Activated CD8-positive, alpha-beta memory T cell treated with anti-CD3 and anti-CD28 coated beads for 24 hours (primary cell): ENCODE data around the gene ACTL8.
A peak's percentile ranks its signal among the peaks of the same experiment; 100 is the strongest.

Experiments used
- DNase-seq: peaks from one replicate; pipeline ENCODE4 v3.0.0-alpha.2; 2020

Gene ACTL8

DNA sequence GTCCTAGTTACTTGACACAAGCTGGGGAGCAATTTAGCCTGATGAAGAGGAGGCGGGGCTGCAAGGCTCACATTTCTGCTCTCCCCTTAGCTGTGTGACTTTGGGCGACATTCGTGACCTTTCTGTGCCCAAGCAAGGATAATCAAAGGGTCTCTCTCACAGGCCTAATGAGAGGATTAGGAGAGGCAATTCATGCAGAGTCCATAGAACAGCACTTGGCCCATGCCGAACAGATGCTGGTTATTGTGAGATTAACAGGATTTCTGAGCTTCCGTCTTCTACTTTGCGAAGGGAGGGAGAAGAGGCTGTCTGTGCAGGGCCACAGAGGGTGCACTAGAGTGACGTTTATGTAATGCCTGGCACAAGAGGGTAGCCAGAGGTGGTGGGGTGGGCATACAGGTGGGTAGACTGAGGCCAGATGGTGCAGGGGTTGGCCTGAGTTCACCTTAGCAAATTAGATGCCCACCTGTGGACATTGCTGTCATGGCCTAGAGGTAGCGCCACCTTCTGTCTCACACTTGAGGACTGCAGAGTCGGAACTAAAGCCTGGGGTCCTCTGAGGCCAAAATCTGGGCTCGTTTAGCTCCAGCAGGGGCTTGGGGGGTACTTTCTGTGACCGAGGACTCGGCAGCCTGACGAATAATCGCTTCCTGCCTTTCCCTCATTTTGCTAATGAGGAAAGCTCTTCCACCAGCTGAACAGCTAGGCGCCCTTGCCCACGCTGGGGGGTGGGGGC is 18.6 kb downstream of the ACTL8 start:
- no peak for DNase-seq

DNA sequence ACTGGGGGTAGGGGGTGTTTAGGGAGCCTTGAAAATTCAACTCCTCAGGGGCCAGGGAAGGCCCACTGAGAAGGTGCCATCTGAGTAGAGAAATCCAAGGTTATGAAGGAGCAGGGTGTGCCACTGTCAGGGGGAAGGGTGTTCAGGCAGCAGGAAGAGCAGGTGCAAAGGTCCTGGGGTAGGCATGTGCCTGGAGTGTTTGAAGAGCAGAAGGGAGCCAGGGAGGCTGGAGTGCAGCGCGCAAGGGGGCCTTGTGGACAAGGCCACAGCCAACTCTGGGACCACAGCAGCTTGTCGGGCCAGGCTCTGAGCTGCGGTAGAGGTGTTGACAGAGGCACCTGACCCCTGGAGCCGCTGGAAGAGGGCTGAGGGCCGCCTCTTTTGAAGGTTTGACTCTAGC is 19.3 kb downstream of the ACTL8 start:
- no peak for DNase-seq

DNA sequence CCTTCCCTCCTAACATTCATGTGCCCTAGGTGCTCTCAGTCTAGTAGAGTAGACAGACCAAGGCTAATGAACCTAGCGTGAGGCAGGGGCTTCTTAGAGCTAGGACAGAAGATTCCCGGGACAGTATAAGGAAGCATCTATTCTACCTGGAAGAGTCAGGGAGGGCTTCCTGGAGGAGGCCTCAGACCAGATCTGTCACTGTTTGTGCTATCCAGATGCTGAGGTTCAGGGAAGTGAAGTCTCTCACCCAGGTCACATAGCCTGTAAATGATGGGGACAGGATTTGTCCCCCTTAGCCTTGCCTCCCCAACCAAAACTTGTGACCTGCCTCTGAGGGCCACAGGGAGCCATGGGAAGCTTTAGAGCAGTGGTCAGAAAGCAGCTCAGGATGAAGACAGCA is 20.7 kb downstream of the ACTL8 start:
- DNase-seq: no peak

DNA sequence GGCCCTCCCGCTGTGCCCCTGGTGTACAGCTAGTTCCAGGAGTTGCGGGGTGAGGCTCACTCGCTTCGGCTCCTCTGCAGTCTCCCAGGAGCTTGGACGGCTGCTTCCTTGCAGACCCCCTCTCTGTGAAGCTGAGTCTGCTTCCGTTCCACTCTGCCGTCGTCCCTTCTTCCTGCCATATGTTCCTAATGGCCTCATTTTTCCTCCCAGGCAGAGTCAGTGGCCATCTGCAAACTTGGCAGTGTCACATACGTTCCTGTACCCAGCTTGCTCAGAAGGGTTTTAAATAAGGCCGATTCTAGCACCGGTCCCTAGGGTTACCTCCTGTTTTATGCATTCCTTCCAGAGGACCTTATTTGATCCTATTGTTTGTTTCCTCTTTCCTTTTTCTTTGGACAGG is 21.3 kb downstream of the ACTL8 start:
- no peak for DNase-seq

DNA sequence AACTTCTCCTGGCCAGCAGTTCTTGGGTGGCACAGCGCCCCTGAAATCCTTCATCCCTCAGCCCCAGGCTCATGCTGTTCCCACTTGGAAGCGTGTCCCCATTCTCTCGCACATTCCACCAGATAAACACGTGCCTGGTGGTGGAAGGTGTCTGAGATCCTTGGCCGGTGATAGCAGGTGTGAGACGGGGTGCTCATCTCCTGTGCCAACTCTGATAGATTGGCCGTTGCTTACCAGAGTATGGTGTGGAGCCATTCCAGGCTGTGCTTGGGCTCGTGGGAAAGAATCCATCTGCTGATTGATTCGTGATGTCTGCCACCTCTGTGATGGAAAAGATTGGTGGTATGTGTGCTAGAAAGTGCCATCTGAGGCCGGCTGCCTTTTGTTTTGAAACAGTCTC is 22.2 kb downstream of the ACTL8 start:
- DNase-seq: no peak

DNA sequence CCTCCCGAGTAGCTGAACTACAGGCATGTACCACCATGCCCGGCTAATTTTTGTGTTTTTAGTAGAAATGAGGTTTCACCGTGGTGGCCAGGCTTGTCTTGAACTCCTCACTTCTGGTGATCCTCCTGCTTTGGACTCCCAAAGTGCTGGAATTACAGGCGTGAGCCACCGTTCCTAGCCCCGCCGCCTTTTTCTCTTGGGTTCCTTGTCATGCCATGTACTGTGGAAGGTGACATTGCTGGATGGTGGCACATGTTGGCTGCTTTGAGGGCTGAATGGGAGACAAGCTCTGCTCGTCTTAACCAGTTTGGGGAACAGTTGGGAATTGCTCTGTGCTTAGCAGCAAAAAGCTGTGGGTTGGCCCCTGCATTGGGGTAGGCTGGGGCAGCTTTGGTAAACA is 22.7 kb downstream of the ACTL8 start:
- no peak for DNase-seq

DNA sequence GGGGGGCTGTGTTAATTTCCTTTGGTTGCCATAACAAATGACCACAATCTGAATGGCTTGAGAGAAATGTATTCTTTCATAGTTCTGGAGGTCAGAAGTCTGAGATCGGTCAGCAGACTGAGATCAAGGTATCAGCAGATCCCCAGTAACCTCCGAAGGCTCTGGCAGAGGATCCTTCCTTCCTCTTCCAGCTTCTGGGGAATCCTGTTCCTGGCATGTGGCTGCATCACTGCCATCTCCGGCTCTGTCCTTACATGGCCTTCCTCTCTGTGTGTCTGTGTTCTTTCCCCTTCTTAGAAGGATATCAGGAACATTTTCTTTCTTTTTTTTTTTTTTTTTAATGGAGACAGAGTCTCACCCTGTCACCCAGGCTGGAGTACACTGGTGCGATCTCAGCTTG is 25.8 kb downstream of the ACTL8 start:
- DNase-seq: no peak

DNA sequence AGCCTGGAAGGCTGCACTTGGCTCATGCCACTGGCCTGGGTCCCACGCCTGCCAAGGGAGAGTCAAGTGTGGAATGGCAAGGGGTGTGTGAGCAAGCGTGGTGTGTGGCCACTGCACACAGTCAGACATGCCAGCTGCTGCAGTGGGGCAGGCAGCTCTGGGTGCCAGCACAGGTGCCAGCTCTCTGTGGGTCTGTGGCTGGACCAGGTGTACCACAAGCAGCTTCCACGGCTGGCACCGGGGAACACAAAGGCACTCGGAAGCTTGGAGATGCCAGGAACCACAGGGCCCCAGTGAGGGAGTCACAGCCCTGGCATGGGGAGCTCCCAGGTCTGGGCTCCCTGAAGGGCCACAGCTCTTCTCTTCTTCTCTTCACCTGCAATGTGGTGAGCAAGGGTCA is 34.8 kb downstream of the ACTL8 start:
- DNase-seq: no peak

DNA sequence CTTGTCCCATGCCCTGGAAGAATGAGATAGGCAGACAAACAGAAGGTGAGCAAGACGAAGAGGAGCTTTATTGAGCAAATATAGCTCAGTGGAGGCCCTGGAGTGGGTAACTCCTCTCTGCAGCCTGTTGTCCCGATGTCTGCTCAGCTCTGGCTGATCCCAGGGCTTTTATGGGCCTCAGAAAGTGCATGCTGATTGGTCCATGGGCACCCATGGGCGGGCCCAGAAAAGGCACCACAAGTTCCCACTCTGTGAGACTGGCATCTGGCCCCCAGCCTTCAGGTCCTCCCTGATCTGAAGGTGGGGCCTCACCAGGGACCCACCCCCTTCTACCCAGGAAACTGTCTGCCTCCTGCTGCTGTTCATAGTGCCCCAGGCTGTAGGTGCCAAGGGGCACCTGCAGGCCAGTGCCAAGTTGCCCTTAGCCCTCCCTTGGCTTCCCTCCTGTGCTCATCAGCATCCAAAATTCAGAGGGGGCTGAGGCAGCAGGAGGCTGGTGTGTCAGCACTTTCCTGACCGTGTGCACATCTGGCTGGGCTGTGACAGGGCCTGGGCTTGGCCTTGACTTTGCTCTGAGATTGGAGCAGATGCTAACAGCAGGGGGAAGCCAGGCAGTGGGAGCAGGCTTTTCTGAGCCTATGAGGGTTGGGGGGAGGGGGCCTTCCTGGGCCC is 35.4 kb downstream of the ACTL8 start:
- DNase-seq: no peak

DNA sequence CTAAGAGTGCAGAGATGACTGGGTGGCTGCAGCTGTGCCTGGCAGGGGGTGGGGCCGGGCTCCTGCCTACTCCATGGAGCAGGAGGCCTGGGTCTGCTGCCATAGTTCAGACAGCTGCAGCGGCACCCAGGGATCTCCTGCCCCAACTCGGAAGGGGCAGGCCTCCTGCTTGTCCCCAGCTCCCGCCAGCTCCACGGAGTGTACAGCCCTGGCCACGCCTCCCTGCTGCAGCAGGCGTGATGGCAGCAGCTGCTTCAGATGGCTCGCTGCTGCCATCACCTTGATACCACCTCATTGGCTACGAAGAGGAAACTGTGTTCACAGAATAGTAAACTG is 35.9 kb downstream of the ACTL8 start:
- no peak for DNase-seq

DNA sequence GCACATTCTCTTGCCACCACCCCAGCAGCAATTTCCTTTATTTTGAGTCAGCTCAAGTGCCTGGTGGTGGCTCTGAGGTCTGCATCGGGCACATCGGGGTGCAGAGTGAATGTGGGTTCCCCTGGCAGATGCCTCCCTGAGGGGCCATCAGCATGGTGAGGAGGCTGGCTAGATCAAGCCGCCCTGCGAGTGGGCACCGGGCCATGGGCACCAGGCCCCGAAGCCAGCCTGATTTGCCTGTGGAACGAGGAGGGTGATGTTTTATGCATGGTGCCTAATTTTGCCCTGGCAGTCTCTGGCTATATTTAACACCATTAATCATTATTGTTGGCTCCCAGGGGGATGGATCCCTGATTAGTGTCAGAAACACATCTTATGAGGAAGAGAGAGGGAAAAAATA is 36.3 kb downstream of the ACTL8 start:
- DNase-seq: no peak

DNA sequence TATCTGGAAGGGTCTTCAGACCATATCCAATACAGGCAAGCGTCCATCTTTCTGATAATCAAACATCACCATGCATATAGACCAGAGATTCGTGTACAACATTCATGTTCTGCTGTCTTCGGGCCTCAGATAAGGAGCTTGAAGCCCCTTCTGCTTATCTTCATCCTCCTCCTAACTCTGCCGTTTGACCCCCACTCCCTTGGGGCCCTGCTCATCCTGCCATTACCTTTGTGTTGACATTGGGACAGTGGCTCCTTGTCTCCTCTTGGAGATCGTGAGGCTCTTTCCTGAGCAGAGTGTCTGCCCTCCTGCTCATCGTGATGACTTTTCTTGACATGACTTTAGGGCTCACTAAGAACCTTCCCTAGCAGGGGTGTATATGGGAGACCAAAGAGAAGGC is 37.3 kb downstream of the ACTL8 start:
- DNase-seq: no peak

DNA sequence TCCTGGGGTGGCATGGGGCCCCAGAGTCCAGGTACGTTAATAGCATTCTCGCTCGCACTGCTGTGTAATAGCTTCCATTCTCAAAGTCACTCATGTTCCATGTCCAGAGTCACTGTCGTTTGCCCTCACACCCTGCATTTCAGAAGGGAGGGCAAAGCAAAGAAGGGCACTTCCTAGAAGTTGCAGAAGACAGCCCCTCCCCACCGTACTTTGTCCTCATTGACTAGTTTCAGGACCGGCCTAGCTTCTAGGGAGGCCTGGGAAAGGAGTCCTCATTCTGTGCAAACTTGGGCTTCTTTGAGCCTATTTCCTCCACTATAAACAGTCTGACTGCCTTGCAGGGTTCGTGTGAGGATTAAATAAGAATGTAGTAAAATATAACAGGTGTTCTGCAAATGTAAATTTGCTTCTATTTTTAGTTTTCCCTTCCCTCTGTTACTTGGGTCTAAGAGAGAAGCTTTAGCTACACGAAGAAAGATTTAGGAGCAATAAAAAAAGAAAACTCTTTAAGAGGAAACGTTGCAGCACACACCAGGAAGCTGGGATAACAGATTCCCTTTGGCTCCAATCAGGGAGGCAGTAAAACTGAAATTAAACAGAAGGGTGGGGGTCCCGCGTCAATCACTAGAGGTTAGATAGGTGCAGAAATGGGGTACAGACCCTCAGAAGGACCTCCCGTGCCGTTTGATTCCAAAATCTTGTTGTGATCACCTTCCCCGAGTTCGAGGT is 40.1 kb downstream of the ACTL8 start:
- no peak for DNase-seq

DNA sequence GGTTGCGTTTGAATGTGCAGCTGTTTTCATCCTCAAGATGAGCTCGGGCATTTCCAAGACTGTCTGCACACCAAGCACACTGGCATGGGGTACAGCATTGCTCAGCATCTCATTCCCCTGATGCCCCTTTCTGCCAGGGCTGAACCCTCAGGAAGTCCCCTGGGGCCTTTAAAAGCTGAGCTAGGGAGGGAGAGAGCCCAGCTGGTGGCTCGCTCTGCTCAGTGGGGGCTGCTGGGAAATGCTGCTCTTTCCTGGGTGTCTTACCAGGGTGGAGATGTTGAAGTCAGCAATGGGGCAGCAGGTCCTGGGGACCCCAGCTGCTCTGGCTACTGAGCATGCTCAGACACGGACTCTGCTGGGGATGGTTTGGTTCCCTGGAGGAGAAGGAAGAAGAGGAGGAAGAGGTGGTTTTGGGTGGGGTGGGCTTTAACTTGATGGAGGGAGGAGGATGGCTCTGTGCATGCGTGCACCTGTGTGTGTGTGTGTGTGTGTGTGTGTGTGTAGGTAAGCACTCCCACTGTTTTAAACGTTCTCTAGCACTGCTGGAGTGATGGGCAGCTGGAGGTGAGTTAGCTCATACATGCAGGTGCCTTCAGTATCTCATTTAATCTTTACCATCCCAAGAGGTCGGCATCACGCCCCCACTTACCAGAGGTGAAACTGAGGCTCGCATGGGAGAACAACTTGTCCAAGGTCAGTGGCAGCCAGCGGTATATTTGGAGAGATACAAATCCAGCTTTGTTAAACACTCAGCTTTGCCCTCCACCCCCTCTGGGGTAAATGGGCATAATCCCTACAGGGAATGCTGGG is 40.9 kb downstream of the ACTL8 start:
- DNase-seq: peak; percentile 9

DNA sequence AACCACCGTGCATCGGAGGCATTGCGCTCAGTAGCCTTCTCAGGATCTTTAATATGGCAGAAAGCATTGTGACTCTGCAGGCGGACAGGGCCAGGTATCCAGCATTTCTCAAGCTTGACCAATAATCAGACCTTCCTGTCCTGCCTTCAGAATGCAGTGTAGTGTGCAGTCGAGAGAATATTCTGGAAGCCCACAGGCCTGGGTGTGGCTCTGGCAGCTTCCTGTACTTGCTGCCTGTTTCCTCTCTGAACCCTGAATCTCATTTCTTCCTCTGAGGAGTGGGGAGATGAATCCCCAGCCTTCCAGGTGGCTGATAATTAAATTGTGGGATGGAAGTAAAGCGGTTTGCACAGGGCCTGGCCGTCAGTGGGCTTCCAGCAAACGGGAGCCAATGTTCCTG is 42.3 kb downstream of the ACTL8 start:
- peak; percentile 15 for DNase-seq

DNA sequence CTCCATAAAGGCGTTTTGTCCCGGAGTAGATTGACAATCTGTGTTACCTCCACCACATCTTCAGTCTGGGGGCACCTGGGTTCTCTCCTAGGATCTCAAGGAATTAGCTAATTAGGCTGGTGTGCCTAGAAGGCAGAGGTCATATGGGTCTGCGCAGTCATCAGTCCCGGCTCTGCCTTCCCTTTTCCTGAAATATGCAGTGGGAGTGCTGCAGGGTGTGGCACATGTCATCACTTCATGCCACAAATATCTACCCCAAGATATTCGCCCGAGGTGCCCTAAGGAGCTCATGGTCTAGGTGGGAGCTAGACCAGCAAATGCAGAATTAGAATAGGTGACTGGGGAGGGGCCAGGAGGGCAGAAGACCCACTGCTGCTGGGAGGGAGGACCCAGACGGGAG is 42.9 kb downstream of the ACTL8 start:
- peak; percentile 41 for DNase-seq

DNA sequence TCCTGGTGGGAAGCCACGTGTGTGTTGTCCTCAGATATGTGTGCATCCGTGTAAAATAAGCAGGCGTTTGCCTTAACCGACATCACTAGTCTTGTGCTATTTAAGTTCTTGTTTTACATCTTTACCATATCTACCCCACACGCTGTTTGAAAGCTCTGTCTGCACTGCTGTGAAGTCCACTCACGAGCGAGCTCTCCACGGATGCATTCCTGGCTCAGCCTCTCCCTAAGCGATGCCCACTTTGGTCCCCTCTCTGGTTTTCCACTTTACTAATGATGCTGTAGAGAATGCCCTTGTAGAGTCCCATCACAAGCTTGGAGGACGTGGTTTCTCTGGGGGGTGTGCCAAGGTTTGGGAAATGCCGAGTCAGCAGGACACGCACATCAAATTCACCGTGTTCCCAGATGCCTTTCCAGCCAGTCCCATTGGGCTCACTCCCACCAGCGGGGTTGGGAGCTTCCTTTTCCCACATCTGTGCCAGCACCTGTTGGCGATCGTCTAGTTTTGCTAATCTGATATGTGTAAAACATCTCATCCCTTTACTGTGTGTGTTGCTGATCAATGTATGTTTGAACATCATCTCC is 43.8 kb downstream of the ACTL8 start:
- DNase-seq: peak; percentile 47

DNA sequence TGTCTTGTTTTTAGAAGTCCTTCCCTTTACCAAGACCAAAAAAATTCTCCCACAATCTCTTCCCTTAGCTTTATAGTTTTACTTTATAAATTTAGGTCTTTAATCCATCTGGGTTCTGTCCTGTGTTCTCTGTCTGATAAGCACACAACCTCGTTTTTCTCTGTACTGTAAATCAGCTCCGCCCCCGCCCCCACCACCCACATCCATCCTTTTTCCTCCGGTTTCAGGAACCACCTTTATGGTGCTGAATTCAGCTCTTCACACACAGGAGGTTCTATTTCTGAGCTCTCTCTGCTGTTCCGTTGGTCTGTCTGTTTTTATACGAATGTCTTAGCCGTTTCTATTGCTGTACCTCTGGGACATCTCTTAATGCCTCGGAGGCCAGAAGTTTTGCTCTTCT is 44.5 kb downstream of the ACTL8 start:
- no peak for DNase-seq

DNA sequence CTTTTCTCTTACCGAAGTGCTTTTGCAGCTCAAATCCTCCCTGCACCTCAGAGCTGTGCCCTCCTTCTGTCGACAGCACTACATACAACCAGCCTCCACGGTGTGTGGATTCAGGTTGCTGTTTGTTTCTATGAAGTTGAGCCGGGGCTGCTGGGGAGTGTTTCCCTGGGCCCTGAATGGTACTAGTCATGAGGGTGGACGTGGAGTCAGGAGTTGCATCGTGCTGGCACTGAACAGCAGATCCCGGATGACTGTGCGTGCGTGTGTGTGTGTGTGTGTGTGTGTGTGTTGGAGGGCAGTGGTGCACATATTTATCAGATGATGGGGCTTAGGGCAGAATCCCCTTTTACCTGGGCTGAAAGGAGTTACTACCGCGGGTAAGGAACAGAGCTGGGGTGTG is 47.0 kb downstream of the ACTL8 start:
- no peak for DNase-seq

DNA sequence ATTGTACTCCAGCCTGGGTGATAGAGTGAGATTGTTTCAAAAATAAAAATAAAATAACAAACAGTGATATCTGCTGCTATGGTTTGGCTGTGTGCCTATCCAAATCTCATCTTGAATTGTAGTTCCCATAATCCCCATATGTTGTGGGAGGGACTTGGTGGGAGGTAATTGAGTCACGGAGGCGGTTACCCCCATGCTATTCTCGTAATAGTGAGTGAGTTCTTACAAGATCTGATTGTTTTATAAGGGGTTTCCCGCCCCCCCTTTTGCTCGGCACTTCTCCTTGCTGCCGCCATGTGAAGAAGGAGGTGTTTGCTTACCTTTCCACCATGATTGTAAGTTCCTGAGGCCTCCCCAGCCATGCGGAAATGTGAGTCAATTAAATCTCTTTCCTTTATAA is 47.8 kb downstream of the ACTL8 start:
- no peak for DNase-seq

DNA sequence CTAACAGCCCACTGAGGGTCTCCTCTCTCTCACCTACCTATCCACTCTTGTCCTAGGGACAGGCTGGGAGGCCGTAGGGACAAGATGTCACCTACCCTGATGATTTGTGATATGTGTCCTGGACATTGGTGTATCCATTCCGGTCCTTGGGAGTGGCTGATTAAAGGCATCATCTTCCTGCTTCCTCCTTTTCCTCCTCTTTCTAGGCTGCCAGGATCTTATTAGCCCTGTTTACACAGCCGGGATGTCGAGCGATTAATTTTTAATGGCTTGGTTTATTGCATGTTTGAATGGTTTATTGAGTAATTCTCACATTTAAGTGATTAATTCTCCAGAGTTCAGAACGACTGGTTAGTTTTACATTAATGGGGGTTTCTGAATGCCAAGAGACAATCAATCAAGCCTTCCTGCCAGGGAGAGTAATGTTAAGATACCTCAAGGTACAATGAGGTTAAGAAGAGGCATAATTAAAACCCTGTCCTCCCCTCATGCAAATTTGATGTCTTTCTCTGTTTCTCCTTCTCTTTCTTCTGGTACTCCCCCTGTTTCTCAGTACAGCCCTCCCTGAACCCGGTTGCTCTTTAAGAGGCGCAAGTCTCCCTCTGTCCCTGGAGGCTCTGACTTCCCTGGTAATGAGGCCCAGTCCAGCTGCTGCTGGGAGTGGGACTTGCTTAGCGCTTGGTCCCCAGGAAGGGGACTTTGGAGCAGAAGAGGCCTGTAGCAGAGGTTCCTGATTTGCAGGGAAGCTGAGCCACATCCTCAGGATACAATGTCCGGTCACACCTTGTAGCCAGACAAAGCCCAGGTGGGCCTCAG is 50.9 kb downstream of the ACTL8 start:
- no peak for DNase-seq

DNA sequence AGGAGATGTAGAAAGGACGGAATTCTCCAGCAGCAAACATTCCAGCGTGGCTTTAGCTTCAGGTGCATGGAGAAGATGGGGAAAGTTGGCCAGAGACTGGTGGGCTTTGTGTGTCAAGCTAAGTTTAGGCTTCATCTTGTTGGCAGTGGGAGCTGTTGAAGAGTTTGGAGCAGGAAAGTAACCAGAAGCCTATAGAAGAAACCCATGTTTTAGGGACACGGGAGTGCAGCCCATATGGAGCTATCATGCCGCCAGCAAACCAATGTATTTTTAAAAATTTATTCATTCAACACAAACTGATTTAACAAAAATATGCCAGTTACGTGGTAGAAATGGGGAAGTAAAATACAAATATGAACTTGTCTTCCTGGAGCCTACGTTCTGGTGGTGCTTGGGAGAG is 53.7 kb downstream of the ACTL8 start:
- DNase-seq: no peak
